Right lobe of liver (tissue), 4 donors: ENCODE results near the gene FGF14.

ENCODE experiments used
- POLR2A ChIP-seq: fragments of 450-650 bp; IDR thresholded peaks from one replicate; pipeline ENCODE4 v1.6.1; 2017; ENCODE audit warnings: antibody characterized with exemption, mild to moderate bottlenecking
- TF ChIP-seq, protein P1 (sequence below), 4 donors: fragments of 200-600 bp in 3 of 4; fragments of 450-650 bp in 1 of 4; IDR thresholded peaks; one replicate each; pipeline versions ENCODE4 v1.5.1 to v1.8.0; 2016 to 2022; ENCODE audit warnings: antibody characterized with exemption in 4 of 4, mild to moderate bottlenecking in 2 of 4
- donor health status: DM: no; HTN: no; CAD: no.
- donor health status: DM: no; HTN: no; CAD: no.
- donor health status: DM: no; HTN: yes; CAD: no.

DNA sequence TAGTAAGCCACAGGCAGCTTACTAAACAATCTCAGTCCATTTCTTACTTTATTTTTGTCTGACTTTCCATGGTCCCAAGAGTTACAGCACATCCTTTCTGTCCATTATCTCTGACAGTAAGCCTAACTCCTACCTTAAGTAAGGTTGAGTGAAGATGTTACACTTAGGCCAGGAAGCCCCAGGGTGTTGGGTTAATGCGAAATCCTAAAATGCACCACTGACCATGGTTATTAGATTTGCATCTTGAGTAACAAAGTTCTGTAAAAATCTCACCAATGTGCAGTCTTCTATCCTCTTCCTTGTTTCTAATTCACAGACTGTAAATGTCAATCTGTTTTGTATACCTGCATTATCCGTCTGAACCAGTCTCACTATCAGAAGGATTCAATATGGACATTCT, 462.5 kb downstream of the FGF14 start:
- TF ChIP-seq POLR2A = no peak
- TF ChIP-seq, protein P1, sequence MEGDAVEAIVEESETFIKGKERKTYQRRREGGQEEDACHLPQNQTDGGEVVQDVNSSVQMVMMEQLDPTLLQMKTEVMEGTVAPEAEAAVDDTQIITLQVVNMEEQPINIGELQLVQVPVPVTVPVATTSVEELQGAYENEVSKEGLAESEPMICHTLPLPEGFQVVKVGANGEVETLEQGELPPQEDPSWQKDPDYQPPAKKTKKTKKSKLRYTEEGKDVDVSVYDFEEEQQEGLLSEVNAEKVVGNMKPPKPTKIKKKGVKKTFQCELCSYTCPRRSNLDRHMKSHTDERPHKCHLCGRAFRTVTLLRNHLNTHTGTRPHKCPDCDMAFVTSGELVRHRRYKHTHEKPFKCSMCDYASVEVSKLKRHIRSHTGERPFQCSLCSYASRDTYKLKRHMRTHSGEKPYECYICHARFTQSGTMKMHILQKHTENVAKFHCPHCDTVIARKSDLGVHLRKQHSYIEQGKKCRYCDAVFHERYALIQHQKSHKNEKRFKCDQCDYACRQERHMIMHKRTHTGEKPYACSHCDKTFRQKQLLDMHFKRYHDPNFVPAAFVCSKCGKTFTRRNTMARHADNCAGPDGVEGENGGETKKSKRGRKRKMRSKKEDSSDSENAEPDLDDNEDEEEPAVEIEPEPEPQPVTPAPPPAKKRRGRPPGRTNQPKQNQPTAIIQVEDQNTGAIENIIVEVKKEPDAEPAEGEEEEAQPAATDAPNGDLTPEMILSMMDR (IDR thresholded peaks at IDR 0.05) = no peak
